ENCODE data around the gene LUZP4.

DNA sequence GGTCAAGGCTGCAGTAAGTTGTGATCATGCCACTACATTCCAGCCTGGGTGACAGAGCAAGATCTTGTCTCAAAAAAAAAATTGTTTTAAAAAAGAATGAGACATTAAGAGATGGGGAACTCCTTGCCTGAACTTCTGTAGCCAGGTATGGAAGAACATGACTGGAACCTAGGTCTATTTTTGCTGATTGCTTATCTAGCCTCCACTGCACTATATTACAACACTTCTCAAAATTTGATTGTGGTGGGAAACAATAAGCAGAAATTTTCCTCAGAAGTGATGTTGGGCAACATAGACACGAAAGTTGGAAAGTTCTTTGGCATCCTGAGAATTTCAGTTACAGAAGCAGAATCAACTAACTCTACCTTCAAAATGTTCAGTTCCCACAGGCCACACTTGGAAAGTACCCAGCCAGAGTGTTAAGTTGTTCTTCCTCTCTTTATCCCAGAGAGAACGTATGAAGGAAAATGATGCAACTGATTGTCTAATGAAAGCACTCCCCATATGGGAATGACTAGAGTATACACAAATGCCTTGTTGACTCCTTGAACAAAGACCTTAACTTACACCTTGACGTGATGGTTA, 50.0 kb downstream of the LUZP4 start:
- TF ChIP-seq, protein P1, sequence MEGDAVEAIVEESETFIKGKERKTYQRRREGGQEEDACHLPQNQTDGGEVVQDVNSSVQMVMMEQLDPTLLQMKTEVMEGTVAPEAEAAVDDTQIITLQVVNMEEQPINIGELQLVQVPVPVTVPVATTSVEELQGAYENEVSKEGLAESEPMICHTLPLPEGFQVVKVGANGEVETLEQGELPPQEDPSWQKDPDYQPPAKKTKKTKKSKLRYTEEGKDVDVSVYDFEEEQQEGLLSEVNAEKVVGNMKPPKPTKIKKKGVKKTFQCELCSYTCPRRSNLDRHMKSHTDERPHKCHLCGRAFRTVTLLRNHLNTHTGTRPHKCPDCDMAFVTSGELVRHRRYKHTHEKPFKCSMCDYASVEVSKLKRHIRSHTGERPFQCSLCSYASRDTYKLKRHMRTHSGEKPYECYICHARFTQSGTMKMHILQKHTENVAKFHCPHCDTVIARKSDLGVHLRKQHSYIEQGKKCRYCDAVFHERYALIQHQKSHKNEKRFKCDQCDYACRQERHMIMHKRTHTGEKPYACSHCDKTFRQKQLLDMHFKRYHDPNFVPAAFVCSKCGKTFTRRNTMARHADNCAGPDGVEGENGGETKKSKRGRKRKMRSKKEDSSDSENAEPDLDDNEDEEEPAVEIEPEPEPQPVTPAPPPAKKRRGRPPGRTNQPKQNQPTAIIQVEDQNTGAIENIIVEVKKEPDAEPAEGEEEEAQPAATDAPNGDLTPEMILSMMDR (IDR thresholded peaks at IDR 0.05 in 4 of 5, conservative IDR thresholded peaks at IDR 0.05 in 1 of 5) = no peak
- no peak for TF ChIP-seq POLR2A (IDR thresholded peaks at IDR 0.05)
